OCI-LY7 (cell line): ENCODE measurements around the gene AFMID. TPM values are rescaled to one million over a fixed set of nuclear protein-coding genes. Genes with fewer than 3 reads are reported as not detected.

Source experiments
- BruUV-seq: library from RNA; stranded (reverse); fragments of 400-500 nt; replicated peaks from 2 replicates; lab custom pipeline; 2021; lab: Mats Ljungman, UMichigan
- CTCF ChIA-PET: fragments of 300-600 bp; sonication (Branson Sonifier 250); formaldehyde crosslinking; loops from one replicate; lab custom pipeline; 2022; ENCODE audit warnings: antibody characterized with exemption; ENCODE audit not compliant: unreplicated experiment; lab: Charles Lee
- POLR2A ChIA-PET: fragments of 300-600 bp; sonication (Branson Sonifier 250); formaldehyde crosslinking; loops from one replicate; lab custom pipeline; 2022; ENCODE audit warnings: antibody characterized with exemption; lab: Charles Lee
- DNase-seq: peaks from one replicate; pipeline ENCODE4 v3.0.0-alpha.2; 2015; ENCODE audit warnings: low spot score
- H2AFZ ChIP-seq: fragments of 200-600 bp; sonication (generic), shearing (Covaris generic); 2 replicates; pipeline ENCODE4 v1.6.1; 2014; ENCODE audit warnings: mild to moderate bottlenecking, antibody characterized with exemption, low read length, moderate library complexity
- H3K27ac ChIP-seq: fragments of 200-600 bp; sonication (generic); 2 replicates; pipeline ENCODE4 v1.5.1; 2014; ENCODE audit warnings: mixed run types, low read depth, mild to moderate bottlenecking, moderate library complexity, low read length, inconsistent platforms; ENCODE audit not compliant: poor library complexity, severe bottlenecking
- H3K36me3 ChIP-seq: fragments of 200-600 bp; sonication (generic); 2 replicates; pipeline ENCODE4 v1.6.1; 2014; ENCODE audit warnings: mild to moderate bottlenecking, antibody characterized with exemption, low read length, moderate library complexity, mixed read lengths; ENCODE audit not compliant: insufficient read depth
- H3K4me1 ChIP-seq: fragments of 200-600 bp; sonication (generic); 2 replicates; pipeline ENCODE4 v1.5.1; 2014; ENCODE audit warnings: mild to moderate bottlenecking, low read length; ENCODE audit not compliant: insufficient read depth, poor library complexity, severe bottlenecking
- H3K4me2 ChIP-seq: fragments of 200-600 bp; sonication (generic); 2 replicates; pipeline ENCODE4 v1.6.1; 2014; ENCODE audit warnings: mild to moderate bottlenecking, low read length
- H3K4me3 ChIP-seq: fragments of 200-600 bp; sonication (generic); 2 replicates; pipeline ENCODE4 v1.5.1; 2014; ENCODE audit warnings: mild to moderate bottlenecking, low read depth, low read length; ENCODE audit not compliant: poor library complexity, severe bottlenecking
- H3K79me2 ChIP-seq: fragments of 200-600 bp; sonication (generic); 2 replicates; pipeline ENCODE4 v1.6.1; 2016; ENCODE audit warnings: low read depth, mild to moderate bottlenecking, low read length, moderate library complexity, mixed read lengths; ENCODE audit not compliant: insufficient read depth
- H3K9me2 ChIP-seq: fragments of 200-600 bp; sonication (generic); 2 replicates; pipeline ENCODE4 v1.6.1; 2016; ENCODE audit warnings: mild to moderate bottlenecking, low read length, mixed read lengths; ENCODE audit not compliant: insufficient read depth
- H3K9me3 ChIP-seq: fragments of 200-600 bp; sonication (generic); 2 replicates; pipeline ENCODE4 v1.6.1; 2014; ENCODE audit warnings: mild to moderate bottlenecking, mixed run types, low read length, mixed read lengths
- H4K20me1 ChIP-seq: fragments of 200-600 bp; sonication (generic); 2 replicates; pipeline ENCODE4 v1.6.1; 2014; ENCODE audit warnings: mild to moderate bottlenecking, antibody characterized with exemption, low read length, moderate library complexity, mixed read lengths; ENCODE audit not compliant: insufficient read depth
- CTCF ChIP-seq: fragments of 200-600 bp; sonication (generic); conservative IDR thresholded peaks from 2 replicates; pipeline ENCODE4 v1.5.1; 2014; ENCODE audit warnings: mild to moderate bottlenecking, antibody characterized with exemption, low read length, moderate library complexity, mixed read lengths
- EZH2phosphoT487 ChIP-seq: fragments of 200-600 bp; sonication (generic); IDR thresholded peaks from 2 replicates; pipeline ENCODE4 v1.6.1; 2018; ENCODE audit warnings: low read depth, borderline replicate concordance, mild to moderate bottlenecking, mixed run types, antibody characterized with exemption, low read length, moderate library complexity, mixed read lengths
- intact Hi-C: fragments of 100-400 bp; cut with micrococcal nuclease; formaldehyde crosslinking; loops from one replicate; pipeline ENCODE4 v1.10.0; 2022; ENCODE audit not compliant: unreplicated experiment
- total RNA-seq, 2 experiments: library from RNA; depleted of rRNA in 1 of 2; stranded (reverse); fragments of >200 nt in 1 of 2; shearing (Covaris generic) in 1 of 2; gene quantifications; 2 replicates each; pipeline ENCODE4 v1.2.3, GENCODE V29; 2014 to 2022

The AFMID gene
- total RNA-seq, 2 experiments from 2014 or later: 89.1 to 101 TPM

GRCh38 chr17:78176548-78177025 is 10.6 kb upstream of the AFMID start:
- H3K4me2 ChIP-seq: peak overlapping the region; percentile 3; the same call in 1 of the 2 replicates
- no TSS peak for BruUV-seq
- no peak overlapping the region for H2AFZ ChIP-seq
- no peaks in the 10 kb centered on the region for H3K79me2 ChIP-seq
- peaks cover 62% of the 10 kb centered on the region for H3K4me1 ChIP-seq
- peaks cover 60% of the 10 kb centered on the region for H3K36me3 ChIP-seq
- ChIA-PET CTCF (interaction anchor here (0.6 to 1.1 kb wide), 4 partner anchors 10 to 92 kb away, joined by 3 to 4 read pairs (median 3); partner anchors contain the start of gene TK1), POLR2A (interaction anchor here (1.4 kb wide), 1 partner anchor 49 kb away, joined by 3 read pairs; no protein-coding TSS in a partner anchor)
- no peak for TF ChIP-seq EZH2phosphoT487
- TF ChIP-seq CTCF: peak; percentile 100
- no peaks in the 10 kb centered on the region for H3K9me3 ChIP-seq
- H3K4me3 ChIP-seq: no peak overlapping the region
- peak; percentile 85 for DNase-seq
- no peaks in the 10 kb centered on the region for H3K9me2 ChIP-seq
- no peaks in the 10 kb centered on the region for H4K20me1 ChIP-seq
- intact Hi-C loops: loop anchor here (1.0 kb wide), 1 partner anchor 64 kb away; no protein-coding TSS in a partner anchor
- H3K27ac ChIP-seq: no peak overlapping the region

- TF ChIP-seq EZH2phosphoT487 (no peak), CTCF (no peak)
- no peaks in the 10 kb centered on the region for H4K20me1 ChIP-seq
- ChIA-PET POLR2A (no interaction called here), CTCF (no interaction called here)
- H3K36me3 ChIP-seq: peaks cover 62% of the 10 kb centered on the region
- BruUV-seq: no TSS peak
- intact Hi-C loops: no loop called here
- H3K4me3 ChIP-seq: no peak overlapping the region
- no peaks in the 10 kb centered on the region for H3K9me2 ChIP-seq
- H3K79me2 ChIP-seq: no peaks in the 10 kb centered on the region
- no peak overlapping the region for H3K4me2 ChIP-seq
- no peaks in the 10 kb centered on the region for H3K9me3 ChIP-seq
- H2AFZ ChIP-seq: no peak overlapping the region
- H3K4me1 ChIP-seq: peaks cover 43% of the 10 kb centered on the region
- H3K27ac ChIP-seq: no peak overlapping the region
- no peak for DNase-seq
Observed at GRCh38 chr17:78179372-78179771, 7.8 kb upstream of the AFMID start.

GRCh38 chr17:78180083-78180482 is 7.1 kb upstream of the AFMID start:
- H3K4me2 ChIP-seq: peak overlapping the region; percentile 1; the same call in 1 of the 2 replicates
- intact Hi-C loops: no loop called here
- BruUV-seq: TSS peak; percentile 29
- H2AFZ ChIP-seq: no peak overlapping the region
- H3K4me3 ChIP-seq: no peak overlapping the region
- H3K36me3 ChIP-seq: peaks cover 60% of the 10 kb centered on the region
- DNase-seq: no peak
- POLR2A ChIA-PET: interaction anchor here (0.5 to 1.4 kb wide), 3 partner anchors 10 to 13 kb away, joined by 3 to 5 read pairs (median 5); no protein-coding TSS in a partner anchor
- H3K9me3 ChIP-seq: no peaks in the 10 kb centered on the region
- CTCF ChIA-PET: no interaction called here
- peaks cover 2% of the 10 kb centered on the region; the same call in 1 of the 2 replicates for H3K79me2 ChIP-seq
- no peak overlapping the region for H3K27ac ChIP-seq
- TF ChIP-seq EZH2phosphoT487 (no peak), CTCF (no peak)
- H3K9me2 ChIP-seq: no peaks in the 10 kb centered on the region
- H4K20me1 ChIP-seq: no peaks in the 10 kb centered on the region
- peaks cover 44% of the 10 kb centered on the region for H3K4me1 ChIP-seq
